Right atrium auricular region (tissue), 2 donors: ENCODE measurements around the gene METTL23. TPM values are rescaled to one million over a fixed set of nuclear protein-coding genes. Genes with fewer than 3 reads are reported as not detected.
"Not testable (repeated sequence)": the region's sequence is repeated elsewhere in the genome, so short reads cannot be mapped to it uniquely, and the experiment has no call there.

Experiments used
- DNase-seq: peaks from one replicate; pipeline ENCODE4 v3.0.0-alpha.2; 2019; ENCODE audit warnings: low spot score
- H3K27ac ChIP-seq, 2 donors: fragments of 200-600 bp; sonication (generic); 1 replicate in 1 of 2; 2 replicates in 1 of 2; pipeline ENCODE4 v1.5.1; 2016 to 2019
- H3K27me3 ChIP-seq, 2 donors: fragments of 200-600 bp; sonication (generic); one replicate each; pipeline versions ENCODE4 v1.5.1 to v1.6.0; 2017 to 2019
- H3K36me3 ChIP-seq: fragments of 200-600 bp; sonication (generic); one replicate; pipeline ENCODE4 v1.5.1; 2016
- H3K4me1 ChIP-seq, 2 donors: fragments of 200-600 bp; sonication (generic); one replicate each; pipeline versions ENCODE4 v1.5.1 to v1.6.0; 2017 to 2019
- H3K4me3 ChIP-seq, 2 donors: fragments of 200-600 bp; sonication (generic); 1 replicate in 1 of 2; 2 replicates in 1 of 2; pipeline ENCODE4 v1.5.1; 2017 to 2019; ENCODE audit warnings: mild to moderate bottlenecking in 1 of 2, moderate library complexity in 1 of 2
- H3K9me3 ChIP-seq, 2 donors: fragments of 200-600 bp; sonication (generic); one replicate each; pipeline ENCODE4 v1.5.1; 2019
- CTCF ChIP-seq, 2 donors: fragments of 200-600 bp; sonication (generic); IDR thresholded peaks; one replicate each; pipeline ENCODE4 v1.5.1; 2019; ENCODE audit warnings: antibody characterized with exemption in 2 of 2
- total RNA-seq, 2 donors: library from RNA; depleted of rRNA; stranded (reverse); fragments of >200 nt; gene quantifications; one replicate each; pipeline ENCODE4 v1.1.0, GENCODE V29; 2016

METTL23 gene
- total RNA-seq, 2 donors from 2014 or later: 22.6 to 26.8 TPM

- H3K36me3 ChIP-seq: no peaks in the 10 kb centered on the region
- no peak for DNase-seq
- no peaks in the 10 kb centered on the region for H3K27me3 ChIP-seq
- no peaks in the 10 kb centered on the region for H3K9me3 ChIP-seq
- peaks cover 0 to 89% of the 10 kb centered on the region in 2 donors for H3K4me1 ChIP-seq
- peak overlapping the region; percentile 93 to 98 for H3K27ac ChIP-seq
- TF ChIP-seq CTCF (IDR thresholded peaks at IDR 0.05): no peak
- H3K4me3 ChIP-seq: no peak overlapping the region
These were observed 23.6 kb upstream of the METTL23 start for GRCh38 chr17:76702941-76703637.

- Histone ChIP-seq H3K27ac (peak overlapping the region; percentile 98), H3K27me3 (no peaks in the 10 kb centered on the region), H3K4me3 (no peak overlapping the region), H3K9me3 (no peaks in the 10 kb centered on the region), H3K4me1 (peaks cover 0 to 89% of the 10 kb centered on the region in 2 donors), H3K36me3 (no peaks in the 10 kb centered on the region)
- no peak for DNase-seq
- no peak for TF ChIP-seq CTCF (IDR thresholded peaks at IDR 0.05)
These were observed 21.8 kb upstream of the METTL23 start for GRCh38 chr17:76704805-76705204.

GRCh38 chr17:76706817-76707216, 19.8 kb upstream of the METTL23 start:
- no peaks in the 10 kb centered on the region for H3K9me3 ChIP-seq
- H3K27me3 ChIP-seq: no peaks in the 10 kb centered on the region
- H3K27ac ChIP-seq: peak overlapping the region; percentile 98
- no peaks in the 10 kb centered on the region for H3K36me3 ChIP-seq
- H3K4me1 ChIP-seq: peaks cover 0 to 81% of the 10 kb centered on the region in 2 donors
- DNase-seq: no peak
- no peak overlapping the region for H3K4me3 ChIP-seq
- TF ChIP-seq CTCF (IDR thresholded peaks at IDR 0.05): no peak

GRCh38 chr17:76707985-76708807, 18.4 kb upstream of the METTL23 start:
- no peaks in the 10 kb centered on the region for H3K9me3 ChIP-seq
- peaks cover 6% of the 10 kb centered on the region for H3K36me3 ChIP-seq
- peak; percentile 37 to 65 for TF ChIP-seq CTCF (IDR thresholded peaks at IDR 0.05)
- DNase-seq: no peak
- H3K4me3 ChIP-seq: peak overlapping the region; percentile 62 to 90
- H3K27me3 ChIP-seq: no peaks in the 10 kb centered on the region
- peak overlapping the region; percentile 98 for H3K27ac ChIP-seq
- peaks cover 0 to 78% of the 10 kb centered on the region in 2 donors for H3K4me1 ChIP-seq

- Histone ChIP-seq H3K36me3 (peaks cover 16% of the 10 kb centered on the region), H3K4me3 (peak overlapping the region; percentile 62 to 90), H3K27ac (peak overlapping the region; percentile 98), H3K9me3 (no peaks in the 10 kb centered on the region), H3K4me1 (peaks cover 0 to 70% of the 10 kb centered on the region in 2 donors), H3K27me3 (no peaks in the 10 kb centered on the region)
- no peak for TF ChIP-seq CTCF (IDR thresholded peaks at IDR 0.05)
- peak; percentile 97 for DNase-seq
These were observed 17.3 kb upstream of the METTL23 start for GRCh38 chr17:76709077-76709950.

- Histone ChIP-seq H3K4me1 (peaks cover 0 to 72% of the 10 kb centered on the region in 2 donors), H3K4me3 (peak overlapping the region; percentile 62 to 90), H3K36me3 (peaks cover 18% of the 10 kb centered on the region), H3K27ac (peak overlapping the region; percentile 98)
- H3K27me3 ChIP-seq, H3K9me3 ChIP-seq, DNase-seq: not testable (repeated sequence)
These were observed 16.4 kb upstream of the METTL23 start for GRCh38 chr17:76709951-76710862.
